K562 (cell line): ENCODE measurements around the gene SKA3. TPM values are rescaled to one million over a fixed set of nuclear protein-coding genes. Genes with fewer than 3 reads are reported as not detected.

Experiments used
- ATAC-seq: fragments of 200-7000 bp; cut with Tn5 transposase; 3 replicates; pipeline ENCODE4 v1.9.1; 2020; ENCODE audit warnings: moderate library complexity
- BruUV-seq: library from RNA; stranded (reverse); fragments of 400-500 nt; replicated peaks from 2 replicates; lab custom pipeline; 2021; lab: Mats Ljungman, UMichigan
- CTCF ChIA-PET: fragments of 300-600 bp; formaldehyde crosslinking; extraction: SDS; loops from one replicate; lab custom pipeline; 2021; ENCODE audit warnings: low intra/inter-chr PET ratio; lab: Yijun Ruan, JAX
- POLR2A ChIA-PET: fragments of 300-600, 350-650 bp; sonication (Branson Sonifier 250); formaldehyde crosslinking; extraction: SDS; loops from one replicate; lab custom pipeline; 2021; ENCODE audit warnings: antibody characterized with exemption, inconsistent platforms; lab: Yijun Ruan, JAX
- DNase-seq, 4 experiments: peaks; one replicate each; pipeline versions ENCODE4 v3.0.0 to v3.0.0-alpha.2; 2011 to 2018; ENCODE audit warnings: low spot score in 3 of 4, mixed read lengths in 3 of 4; ENCODE audit errors: extremely low read depth in 1 of 4
- FAIRE-seq: peaks from 2 replicates; lab custom pipeline; 2011; peaks lifted over from hg19 to GRCh38; lab: Jason Lieb, UNC
- H2AFZ ChIP-seq: 2 replicates; pipeline ENCODE4 v1.6.0; 2011; ENCODE audit warnings: low read depth, low read length, control low read depth, inconsistent platforms
- H3K27ac ChIP-seq: fragments of 200-600 bp; 3 replicates; pipeline ENCODE4 v1.8.0; 2011; ENCODE audit warnings: low read depth, mild to moderate bottlenecking, control low read depth, inconsistent platforms, low read length, moderate library complexity, mixed read lengths; ENCODE audit errors: extremely low read depth
- H3K27me3 ChIP-seq, 2 experiments: fragments of 300-600 bp in 1 of 2; 2 replicates in 1 of 2; 3 replicates in 1 of 2; pipeline versions ENCODE4 v1.6.0 to v1.8.0; 2011; ENCODE audit warnings: inconsistent platforms in 2 of 2, low read length in 2 of 2, mild to moderate bottlenecking in 1 of 2, mixed read lengths in 1 of 2, moderate library complexity in 1 of 2; ENCODE audit not compliant: control insufficient read depth in 2 of 2, insufficient read depth in 2 of 2
- H3K36me3 ChIP-seq: fragments of 300-600 bp; 3 replicates; pipeline ENCODE4 v1.8.0; 2011; ENCODE audit warnings: mild to moderate bottlenecking, low read length, inconsistent platforms; ENCODE audit not compliant: control insufficient read depth, insufficient read depth
- H3K4me1 ChIP-seq, 2 experiments: fragments of 200-600 bp in 1 of 2; replicated peaks in 1 of 2; 2 replicates in 1 of 2; 3 replicates in 1 of 2; pipeline versions ENCODE4 v1.5.1 to v1.8.0; 2011; ENCODE audit warnings: inconsistent platforms in 2 of 2, low read length in 2 of 2, mild to moderate bottlenecking in 1 of 2, mixed read lengths in 1 of 2, moderate library complexity in 1 of 2; ENCODE audit not compliant: control insufficient read depth in 2 of 2, insufficient read depth in 2 of 2
- H3K4me2 ChIP-seq: 2 replicates; pipeline ENCODE4 v1.6.1; 2011; ENCODE audit warnings: low read length, control low read depth, inconsistent platforms, mixed read lengths; ENCODE audit not compliant: insufficient read depth
- H3K4me3 ChIP-seq: fragments of 200-600 bp; sonication (generic), shearing (Covaris generic); 2 replicates; pipeline ENCODE4 v1.5.1; 2016; ENCODE audit warnings: control low read depth, inconsistent platforms
- H3K79me2 ChIP-seq: fragments of 200-600 bp; 3 replicates; pipeline ENCODE4 v1.8.0; 2011; ENCODE audit warnings: low read length, inconsistent platforms; ENCODE audit not compliant: control insufficient read depth, insufficient read depth
- H3K9ac ChIP-seq, 2 experiments: 2 replicates each; pipeline versions ENCODE4 v1.6.0 to v1.6.1; 2011; ENCODE audit warnings: low read depth in 2 of 2, low read length in 2 of 2, control low read depth in 1 of 2, inconsistent platforms in 1 of 2, mild to moderate bottlenecking in 1 of 2, mixed read lengths in 1 of 2; ENCODE audit not compliant: insufficient read depth in 1 of 2
- H3K9me1 ChIP-seq: one replicate; pipeline ENCODE4 v1.6.0; 2011; ENCODE audit warnings: inconsistent platforms, mild to moderate bottlenecking, low read length, moderate library complexity; ENCODE audit not compliant: control insufficient read depth, insufficient read depth
- H3K9me3 ChIP-seq: replicated peaks from 2 replicates; pipeline ENCODE4 v1.5.1; 2011; ENCODE audit warnings: low read depth, low read length, inconsistent platforms; ENCODE audit not compliant: control insufficient read depth, insufficient read depth
- H4K20me1 ChIP-seq: replicated peaks from 2 replicates; pipeline ENCODE4 v1.6.1; 2011; ENCODE audit warnings: low read length, inconsistent platforms, mixed read lengths; ENCODE audit not compliant: control insufficient read depth, insufficient read depth
- CREB1 ChIP-seq, 2 experiments: sonication (generic) in 1 of 2; formaldehyde crosslinking in 1 of 2; IDR thresholded peaks; 2 replicates each; pipeline versions ENCODE4 v1.6.1 to v1.8.0; 2012 to 2022; ENCODE audit warnings: inconsistent platforms in 1 of 2, mild to moderate bottlenecking in 1 of 2, missing genetic modification reagents in 1 of 2, moderate library complexity in 1 of 2
- CREM ChIP-seq: IDR thresholded peaks from 2 replicates; pipeline ENCODE4 v1.6.1; 2014; ENCODE audit warnings: antibody characterized with exemption, low read depth
- ETS2 ChIP-seq: IDR thresholded peaks from 2 replicates; pipeline ENCODE4 v1.6.1; 2016; ENCODE audit warnings: borderline replicate concordance, missing genetic modification characterization, mild to moderate bottlenecking, moderate library complexity, missing compliant biosample characterization; ENCODE audit not compliant: poor library complexity, severe bottlenecking
- NBN ChIP-seq: fragments of 450-650 bp; IDR thresholded peaks from 2 replicates; pipeline ENCODE4 v1.6.1; 2016; ENCODE audit warnings: low read depth, mild to moderate bottlenecking
- RREB1 ChIP-seq: fragments of 250-450 bp; sonication (Bioruptor Pico); IDR thresholded peaks from 2 replicates; pipeline ENCODE4 v1.4.0; 2020
- SREBF1 ChIP-seq: fragments of 150-350 bp; IDR thresholded peaks from 2 replicates; pipeline ENCODE4 v1.6.1; 2014; ENCODE audit warnings: antibody characterized with exemption, low read depth, low read length, borderline replicate concordance
- TRIM24 ChIP-seq, 2 experiments: fragments of 450-650 bp; IDR thresholded peaks; 2 replicates each; pipeline ENCODE4 v1.6.1; 2016
- ZC3H4 ChIP-seq: sonication (generic); formaldehyde crosslinking; IDR thresholded peaks from 2 replicates; pipeline ENCODE4 v1.9.0; 2021; ENCODE audit warnings: missing genetic modification reagents, borderline replicate concordance
- ZNF124 ChIP-seq: sonication (generic); formaldehyde crosslinking; IDR thresholded peaks from 2 replicates; pipeline ENCODE4 v1.8.1; 2022; ENCODE audit warnings: missing genetic modification reagents
- ZNF277 ChIP-seq: fragments of 250-450 bp; sonication (Bioruptor Pico); IDR thresholded peaks from 2 replicates; pipeline ENCODE4 v1.8.0; 2022; ENCODE audit warnings: inconsistent platforms, mild to moderate bottlenecking, moderate library complexity, borderline replicate concordance
- ZNF431 ChIP-seq: sonication (generic); formaldehyde crosslinking; IDR thresholded peaks from 2 replicates; pipeline ENCODE4 v1.8.0; 2022; ENCODE audit warnings: mild to moderate bottlenecking, missing genetic modification reagents
- ZNF75A ChIP-seq: fragments of 450-650 bp; formaldehyde crosslinking; IDR thresholded peaks from 2 replicates; pipeline ENCODE4 v1.4.0; 2020; ENCODE audit warnings: mild to moderate bottlenecking
- WGBS: fragments of 100-300 bp; shearing (Covaris generic); methylation state at CpG from one replicate; pipeline ENCODE4 v1.1.6; 2016; ENCODE audit warnings: low coverage, mixed read lengths; ENCODE audit not compliant: insufficient coverage; ENCODE audit errors: missing lambda C conversion rate; 5-methylcytosine and 5-hydroxymethylcytosine counted together
- in situ Hi-C: fragments of 300-500 bp; cut with MboI; formaldehyde crosslinking; loops from 4 replicates; pipeline ENCODE4 v1.15.0; 2018; ENCODE audit warnings: inconsistent platforms, mixed read lengths
- intact Hi-C: fragments of 100-400 bp; cut with micrococcal nuclease; formaldehyde crosslinking; loops from 2 replicates; pipeline ENCODE4 v1.14.2; 2022
- polyA plus RNA-seq, 8 experiments: library from polyadenylated mRNA; depleted of rRNA in 4 of 8; stranded (reverse) in 5 of 8; unstranded in 3 of 8; fragments of >200 nt; fragmentation: Nextera tagmentation in 2 of 8; fragmentation: Illumina TruSeq in 1 of 8; extraction: Ambion mirVana in 2 of 8; extraction: Trizol in 1 of 8; gene quantifications; 2 replicates each; pipeline versions ENCODE4 v1.2.1 to v1.2.3, GENCODE V29; 2011 to 2014; ENCODE audit warnings: inconsistent platforms in 1 of 8, missing spikeins in 1 of 8
- total RNA-seq, 7 experiments: library from RNA; depleted of rRNA in 6 of 7; stranded (reverse); fragments of >200 nt in 6 of 7; fragmentation: Illumina TruSeq in 2 of 7; extraction: Trizol in 2 of 7; gene quantifications; 2 replicates each; pipeline versions ENCODE4 v1.2.1 to v1.2.3, GENCODE V29; 2011 to 2021; ENCODE audit warnings: low replicate concordance in 1 of 7

SKA3 gene
- total and polyA plus RNA-seq, 9 of the 15 experiments (the other 6 are each of a cell fraction or from before 2014, with no cell fraction given): 17.0 to 53.3 (median 29.9) TPM

- BruUV-seq: no TSS peak
- intact Hi-C loops: no loop called here
- Histone ChIP-seq H3K4me1 (no peaks in the 10 kb centered on the region), H3K4me3 (no peak overlapping the region), H3K9me3 (no peaks in the 10 kb centered on the region), H3K9me1 (no peaks in the 10 kb centered on the region), H2AFZ (no peak overlapping the region), H3K27ac (no peak overlapping the region), H3K9ac (no peak overlapping the region), H3K27me3 (peaks cover 0 to 2% of the 10 kb centered on the region in 2 experiments; a peak in 1 of 5 replicates), H3K79me2 (no peaks in the 10 kb centered on the region), H3K4me2 (no peak overlapping the region), H4K20me1 (no peaks in the 10 kb centered on the region), H3K36me3 (no peaks in the 10 kb centered on the region)
- CTCF ChIA-PET: no interaction called here
- 0% methylated on average over 1 of the region's 2 CpGs for WGBS
- POLR2A ChIA-PET: interaction anchor here (0.6 to 1.0 kb wide), 2 partner anchors 49 to 128 kb away, joined by 3 read pairs; no protein-coding TSS in a partner anchor
- in situ Hi-C loops: no loop called here
- ATAC-seq: no peak
- TF ChIP-seq ZNF277 (CRISPR knock-in tag) (no peak), TRIM24 (IDR thresholded peaks at IDR 0.05) (no peak), RREB1 (CRISPR knock-in tag) (no peak), ZNF75A (CRISPR knock-in tag) (no peak), ZNF431 (no peak), CREM (no peak), ZC3H4 (CRISPR knock-in tag) (no peak), ZNF124 (CRISPR knock-in tag) (no peak), NBN (no peak), CREB1 (IDR thresholded peaks at IDR 0.05) (no peak), CREB1 (CRISPR knock-in tag; IDR thresholded peaks at IDR 0.05) (no peak), ETS2 (tag) (no peak), SREBF1 (no peak)
- no peak for DNase-seq
- FAIRE-seq: no peak
Measured at GRCh38 chr13:21130116-21130515, 46.2 kb downstream of the SKA3 start.
